HT1080 (cell line): ENCODE results near the gene KCTD17. TPM values are rescaled to one million over a fixed set of nuclear protein-coding genes. Genes with fewer than 3 reads are reported as not detected.

ENCODE experiments used
- DNase-seq: peaks from one replicate; pipeline ENCODE4 v3.0.0-alpha.2; 2015; ENCODE audit warnings: low read depth
- small RNA-seq: library from RNA; depleted of rRNA; stranded (forward); fragments of <200 nt; gene quantifications from one replicate; pipeline ENCODE3, GENCODE V24; 2014
- total RNA-seq: library from RNA; depleted of rRNA; stranded (reverse); fragments of >200 nt; shearing (Covaris generic); gene quantifications from 2 replicates; pipeline ENCODE4 v1.2.3, GENCODE V29; 2014; rRNA removed

The KCTD17 gene
- total RNA-seq, 1 experiment from 2014 or later = 36.4 TPM

DNA sequence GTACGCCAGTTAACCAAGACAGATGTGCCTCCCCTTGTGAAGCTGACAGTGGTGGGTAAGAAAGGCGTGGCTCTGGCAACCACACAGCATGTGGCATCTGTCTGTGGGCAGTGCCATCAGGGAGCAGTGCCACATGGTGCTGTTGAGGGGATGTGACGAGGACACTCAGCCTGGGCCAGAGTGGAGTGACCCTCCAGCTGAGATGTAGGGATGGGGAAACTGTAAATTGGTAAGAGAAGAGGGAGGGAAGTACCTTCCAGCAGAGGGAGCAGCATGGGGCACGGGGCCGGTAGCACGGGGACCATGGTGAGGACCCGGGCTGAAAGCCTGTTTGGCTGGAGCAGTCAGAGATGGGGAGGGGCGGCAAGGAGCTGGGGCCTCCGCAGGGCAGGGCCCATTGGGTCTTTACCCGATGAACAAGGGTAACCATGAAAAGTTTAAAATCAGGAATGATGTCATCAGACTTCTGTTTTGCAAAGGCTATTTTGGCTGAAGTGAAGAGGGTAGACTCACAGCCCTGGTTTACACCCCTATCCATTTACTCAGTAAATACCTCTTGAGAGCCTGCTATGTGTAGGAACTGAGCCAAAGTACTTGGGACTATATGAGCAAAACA lies 47.5 kb downstream of the KCTD17 start:
- DNase-seq = no peak

DNA sequence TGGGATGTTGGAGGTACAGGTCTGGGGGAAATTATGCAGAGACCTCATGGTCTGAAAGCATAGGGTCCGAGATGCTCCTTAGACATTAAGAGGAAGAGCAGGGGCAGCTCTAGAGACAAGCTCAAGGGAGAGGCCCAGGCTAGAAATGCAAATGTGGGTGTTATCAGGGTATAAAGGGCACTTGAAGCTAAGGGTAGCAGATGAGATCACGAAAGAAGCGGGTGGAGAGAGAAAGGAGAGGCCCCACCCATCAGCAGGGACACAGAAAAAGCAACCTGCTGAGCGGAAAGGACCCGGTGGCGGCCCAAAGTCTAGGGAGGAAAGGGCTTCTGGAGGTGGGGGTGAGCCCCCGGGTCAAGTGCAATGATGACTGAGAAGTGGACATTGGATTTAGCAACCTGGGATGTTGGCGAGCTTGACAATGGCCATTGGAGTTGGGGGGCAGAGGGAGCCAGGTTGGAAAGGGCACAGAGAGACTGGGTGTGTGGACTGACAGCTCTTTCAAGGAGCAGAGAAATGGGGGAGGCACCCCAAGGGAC lies 49.1 kb downstream of the KCTD17 start:
- no peak for DNase-seq

DNA sequence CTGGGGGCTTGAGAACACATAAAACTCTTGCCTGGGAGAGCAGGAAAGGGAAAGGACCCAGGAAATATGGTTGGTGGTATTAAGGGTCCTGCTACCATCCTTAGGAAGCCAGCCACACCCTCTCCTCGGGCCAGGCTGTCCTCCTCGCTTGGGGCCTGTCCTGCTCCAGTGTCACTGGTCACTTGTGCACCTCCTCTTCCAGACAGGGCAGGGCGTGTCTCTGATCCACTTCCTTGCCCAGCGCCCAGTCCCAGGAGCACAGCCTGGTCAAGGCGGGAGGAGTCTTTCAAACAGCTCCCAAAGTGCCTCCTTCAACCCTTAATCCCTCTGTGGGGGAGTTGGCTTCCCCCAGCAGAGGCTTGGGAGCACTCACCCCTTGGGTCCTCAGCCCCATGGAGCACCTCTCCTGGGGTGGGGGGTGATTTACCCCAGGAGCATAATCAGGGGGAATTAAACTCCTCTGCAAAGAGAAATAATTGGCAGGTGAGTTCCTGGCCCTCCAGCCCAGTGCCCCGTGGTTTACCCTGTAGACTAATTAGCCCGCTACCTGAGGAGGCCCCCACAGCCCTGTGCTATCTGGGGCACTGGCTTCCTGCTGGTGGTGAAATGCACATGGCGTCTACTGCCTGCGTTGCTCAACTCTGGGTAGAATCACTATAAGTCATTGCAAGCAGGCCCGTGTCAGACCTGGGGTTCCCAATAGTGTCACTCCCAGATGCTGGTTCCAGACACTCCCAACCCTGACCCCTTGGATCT lies 49.9 kb downstream of the KCTD17 start:
- no peak for DNase-seq

DNA sequence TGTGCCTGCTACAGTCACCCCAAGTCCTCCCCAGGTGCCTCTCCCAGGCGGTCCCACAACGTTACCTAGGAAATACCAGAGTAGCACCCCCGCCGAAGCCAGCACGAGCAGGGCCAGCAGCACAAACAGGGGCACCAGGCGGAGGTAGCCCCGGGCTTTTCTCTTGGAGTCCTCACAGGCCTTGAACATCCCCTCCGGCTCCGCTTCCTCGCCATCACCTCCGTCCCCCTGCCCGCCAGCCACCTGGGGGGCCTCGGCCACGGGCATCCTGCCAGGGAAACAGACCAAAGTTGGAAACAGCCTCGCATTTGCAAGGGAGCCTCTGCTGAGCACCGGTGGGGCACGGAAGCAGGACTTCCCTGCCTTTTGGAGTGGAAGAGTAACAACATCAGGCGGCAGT lies 51.6 kb downstream of the KCTD17 start:
- DNase-seq = no peak

DNA sequence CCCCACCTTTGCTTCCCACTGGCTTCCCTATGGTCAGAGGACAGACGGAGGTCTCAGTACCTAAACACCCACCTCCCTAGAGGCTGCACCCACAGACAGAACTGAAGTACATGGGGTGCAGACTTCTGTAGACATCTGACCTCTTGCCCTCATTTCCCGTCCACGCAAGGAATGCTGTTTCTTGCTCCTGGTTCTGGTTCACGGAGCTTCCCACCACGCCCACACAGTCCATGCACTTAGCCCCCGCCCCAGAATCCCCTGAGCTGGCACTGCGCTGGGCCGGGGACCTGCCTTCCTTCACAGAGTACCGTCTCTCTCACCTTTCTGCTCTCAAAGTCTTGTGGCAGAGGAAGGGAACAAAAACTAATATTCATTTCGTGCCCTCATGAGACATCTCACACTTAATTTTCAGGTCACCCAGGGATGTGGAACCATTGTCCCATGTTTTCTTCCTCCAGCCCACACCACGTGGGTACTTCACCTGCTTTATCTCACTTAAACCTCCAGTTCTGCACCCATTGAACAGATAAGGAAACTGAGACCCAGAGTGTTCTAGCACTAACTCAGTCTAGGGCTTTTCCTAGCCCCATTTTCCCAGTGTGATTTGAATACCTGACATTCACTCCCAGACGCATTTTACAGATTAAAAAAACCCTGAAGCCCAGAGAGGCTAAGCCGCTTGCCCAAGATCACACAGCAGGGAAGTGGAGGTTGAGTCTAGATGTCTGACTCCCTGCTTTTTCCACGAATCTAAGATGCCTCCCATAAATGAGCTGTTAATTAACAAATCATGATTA lies 52.3 kb downstream of the KCTD17 start:
- no peak for DNase-seq

DNA sequence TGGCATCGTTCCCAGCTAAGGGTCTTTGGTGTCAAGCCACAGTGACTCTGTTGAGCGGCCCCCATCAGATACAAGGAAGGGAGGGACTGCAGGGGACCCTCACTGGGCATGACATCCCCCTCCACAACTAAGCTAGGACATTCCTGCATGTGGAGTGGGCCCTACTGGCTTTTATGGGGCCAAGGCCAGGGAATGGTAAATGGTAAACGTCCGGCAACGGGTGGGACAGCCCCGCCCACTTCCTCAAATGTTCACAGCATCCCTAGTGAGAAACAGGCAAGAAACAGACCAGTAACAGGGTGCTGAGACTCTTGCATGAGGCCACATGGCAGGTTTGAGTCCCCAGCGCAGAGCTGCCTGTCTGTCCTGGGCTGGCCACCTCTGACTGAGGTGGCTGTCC lies 53.6 kb downstream of the KCTD17 start:
- DNase-seq = no peak

DNA sequence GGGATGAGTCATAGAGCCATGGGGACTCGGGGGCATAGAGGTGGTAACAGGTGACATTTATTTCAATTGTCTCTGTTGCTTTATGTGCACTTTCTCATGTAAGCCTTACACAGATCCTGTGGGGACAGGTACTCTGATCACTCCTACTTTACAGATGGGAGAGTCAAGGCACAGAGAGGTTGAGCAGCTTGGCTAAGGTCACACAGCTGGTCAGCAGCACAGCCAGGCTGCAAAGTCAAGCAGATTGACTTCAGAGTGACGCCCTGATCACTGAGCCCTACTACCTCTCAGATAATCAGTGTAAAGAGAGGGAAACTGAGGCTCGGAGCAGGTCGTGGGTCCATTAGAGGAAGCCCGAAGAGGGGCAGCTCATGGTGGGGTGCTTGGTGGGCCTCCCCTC lies 54.4 kb downstream of the KCTD17 start:
- DNase-seq = no peak

DNA sequence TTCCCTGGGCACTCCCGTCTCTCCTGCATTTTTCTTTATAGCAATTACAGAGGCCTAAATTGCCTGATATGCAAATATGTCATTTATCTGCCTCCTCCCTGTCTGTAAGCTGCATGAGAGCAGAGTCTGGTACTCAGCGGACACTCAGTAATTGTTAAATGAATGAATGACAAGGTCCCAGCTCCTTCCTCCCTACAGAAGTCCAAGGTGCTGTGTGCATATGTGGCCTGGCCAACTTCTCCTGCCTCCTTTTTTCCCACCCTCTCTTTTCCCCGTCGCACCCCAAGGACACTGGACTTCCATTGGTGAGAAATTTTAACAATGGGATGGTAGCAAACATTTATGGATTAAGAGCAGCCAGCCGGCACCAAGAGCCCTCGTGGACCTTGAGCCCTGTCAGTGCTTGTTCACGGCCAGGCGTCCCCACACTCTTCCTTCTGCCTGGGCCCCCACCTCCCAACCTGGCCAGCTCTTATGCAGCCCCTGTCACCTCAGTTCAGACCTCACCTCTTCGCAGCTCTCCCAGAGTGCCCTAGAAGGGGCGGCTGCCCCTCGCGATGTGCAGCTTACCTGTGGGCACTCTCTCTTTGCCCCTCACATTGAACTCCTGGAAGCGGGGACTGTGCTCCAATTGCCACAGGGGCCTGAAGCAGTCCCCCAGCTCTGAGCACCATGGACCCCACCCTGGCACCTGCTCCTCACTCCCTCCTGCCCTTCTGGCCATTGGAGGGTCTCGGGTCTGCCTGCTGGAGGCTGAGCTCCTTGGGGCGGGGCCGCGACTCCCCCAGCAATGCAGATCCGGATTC lies 56.5 kb downstream of the KCTD17 start:
- DNase-seq = no peak

DNA sequence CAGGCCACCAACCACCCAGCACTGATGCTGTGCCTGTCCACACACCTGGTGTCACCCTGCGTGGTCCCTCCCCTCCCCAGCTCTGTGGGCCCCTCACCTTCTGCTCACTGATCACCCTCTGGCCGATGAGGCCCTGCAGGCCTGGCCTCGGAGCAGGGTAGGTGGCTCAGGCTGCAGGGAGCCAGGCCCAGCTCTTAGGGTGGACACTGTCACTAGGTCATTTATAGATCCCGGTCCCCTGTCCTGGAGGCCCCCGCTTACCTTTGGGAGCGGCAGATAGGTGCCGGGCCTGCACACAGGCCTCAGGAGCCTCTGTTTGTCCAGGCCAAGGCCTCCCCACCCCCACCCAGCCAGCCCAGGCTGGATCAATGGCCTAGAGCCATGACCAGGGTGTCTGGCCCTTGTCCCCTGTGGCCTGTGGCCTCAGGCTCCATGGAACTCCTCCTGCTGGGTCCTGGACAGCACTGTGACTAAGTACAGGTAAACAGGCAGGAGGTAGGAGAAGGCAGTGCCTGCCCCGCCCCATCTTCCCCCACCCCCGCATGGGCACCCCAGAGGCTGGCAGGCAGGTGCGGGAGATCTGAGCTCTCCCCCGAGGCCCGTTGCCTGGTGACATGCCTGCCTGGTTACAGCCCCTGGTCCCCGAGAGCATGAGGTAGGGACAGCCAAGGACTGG lies 57.8 kb downstream of the KCTD17 start, which contains the start of gene TMPRSS6:
Gene TMPRSS6 (minus strand): TSS at position 472 of the 676 bp plus-strand sequence. CDS start 6,296 bp downstream, outside the sequence.
- DNase-seq = no peak

DNA sequence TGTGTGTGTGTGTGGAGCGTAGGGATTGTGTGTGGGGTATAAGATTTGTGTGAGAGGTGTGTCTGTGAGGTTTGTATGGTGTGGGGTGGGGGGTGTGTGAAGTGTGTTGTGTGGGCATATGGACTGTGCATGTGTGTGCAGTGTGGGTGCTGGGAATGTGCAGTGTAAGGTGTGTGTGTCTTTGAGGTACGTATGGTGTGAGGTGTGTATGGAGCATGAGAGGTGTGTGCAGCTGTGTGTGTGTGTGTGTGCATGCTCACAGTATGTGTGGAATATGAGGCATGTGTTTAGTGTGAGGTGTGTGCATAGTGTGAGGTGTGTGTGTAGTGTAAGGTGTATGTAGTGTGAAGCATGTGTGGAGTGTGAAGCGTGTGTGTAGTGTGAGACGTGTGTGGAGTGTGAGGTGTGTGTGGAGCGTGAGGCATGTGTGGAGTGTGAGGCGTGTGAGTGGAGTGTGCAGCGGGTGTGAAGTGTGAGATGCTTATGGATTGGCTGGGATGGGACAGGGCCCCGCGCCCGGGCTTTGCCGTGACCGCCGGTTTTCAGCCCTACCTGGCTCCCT lies 59.7 kb downstream of the KCTD17 start:
- no peak for DNase-seq

DNA sequence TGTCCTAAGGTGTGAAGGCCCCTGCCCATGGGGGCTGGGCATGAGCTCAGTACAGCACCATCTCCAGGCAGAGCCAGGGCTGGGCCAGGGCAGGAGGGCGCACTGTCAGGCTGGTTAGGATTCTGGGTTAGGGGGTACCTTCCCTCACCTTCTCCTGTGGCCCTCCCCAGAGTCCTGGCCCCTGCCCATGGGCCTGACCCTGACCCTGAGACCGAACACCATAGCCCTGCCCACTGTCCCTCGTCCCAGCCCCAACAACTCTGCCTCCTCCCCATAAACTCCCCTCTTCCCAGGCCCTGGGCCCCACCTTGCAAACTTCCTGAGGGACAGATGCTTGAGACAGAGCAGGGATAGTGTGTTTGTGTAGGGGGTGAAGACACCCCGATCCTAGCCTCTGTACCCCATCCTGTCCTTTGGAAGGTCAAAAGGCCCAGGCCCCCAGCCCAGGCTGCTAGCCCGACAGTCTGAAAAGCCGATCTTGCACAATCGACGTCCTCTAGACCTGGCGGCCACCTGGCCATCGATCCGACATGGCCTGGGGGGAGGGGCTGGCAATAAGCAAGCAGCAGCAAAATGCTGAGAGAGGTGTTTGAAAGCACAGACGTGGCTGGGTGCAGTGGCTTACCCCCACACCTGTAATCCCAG lies 60.7 kb downstream of the KCTD17 start:
- no peak for DNase-seq

Small RNA genes lying within 50 kb of the gene (small RNA-seq; reads per million reads assigned to genes)
- not detected for gene RF00019

Other genes with a start within 250 kb of the KCTD17 start
- not detected in 2 replicates for gene PVALB, start 234.7 kb upstream of the KCTD17 start, total RNA-seq
- gene NCF4, start 190.7 kb upstream of the KCTD17 start, total RNA-seq = not detected in 2 replicates
- not detected in 2 replicates for gene CSF2RB, start 138.1 kb upstream of the KCTD17 start, total RNA-seq
- gene TST, start 32.3 kb upstream of the KCTD17 start, total RNA-seq = 15.9 and 21.3 TPM in 2 replicates
- 127 and 145 TPM in 2 replicates for gene MPST, start 32.0 kb upstream of the KCTD17 start, total RNA-seq
- gene TMPRSS6, start 58.0 kb downstream of the KCTD17 start, total RNA-seq = 0.11 TPM in 1 of 2 replicates, not detected in the other
- gene IL2RB, start 98.2 kb downstream of the KCTD17 start, total RNA-seq = 0.06 and 0.63 TPM in 2 replicates
- 5.8 and 10.3 TPM in 2 replicates for gene C1QTNF6, start 136.5 kb downstream of the KCTD17 start, total RNA-seq
- not detected in 2 replicates for gene SSTR3, start 160.7 kb downstream of the KCTD17 start, total RNA-seq
- gene RAC2, start 192.5 kb downstream of the KCTD17 start, total RNA-seq = 162 and 246 TPM in 2 replicates
- 0.33 and 2.6 TPM in 2 replicates for gene CYTH4, start 230.8 kb downstream of the KCTD17 start, total RNA-seq